A673 (cell line): ENCODE data around the gene NFATC4. TPM values are rescaled to one million over a fixed set of nuclear protein-coding genes. Genes with fewer than 3 reads are reported as not detected.

Experiments used
- BruUV-seq: library from RNA; stranded (reverse); fragments of 400-500 nt; replicated peaks from 2 replicates; lab custom pipeline; 2021; lab: Mats Ljungman, UMichigan
- CTCF ChIA-PET: fragments of 300-600 bp; sonication (Branson Sonifier 250); formaldehyde crosslinking; loops from one replicate; lab custom pipeline; 2022; ENCODE audit warnings: antibody characterized with exemption; lab: Charles Lee
- POLR2A ChIA-PET: fragments of 300-600 bp; sonication (Branson Sonifier 250); formaldehyde crosslinking; loops from one replicate; lab custom pipeline; 2022; ENCODE audit warnings: antibody characterized with exemption; ENCODE audit not compliant: low non-redundant PET; lab: Charles Lee
- DNase-seq: peaks from one replicate; pipeline ENCODE4 v3.0.0-alpha.2; 2015; ENCODE audit warnings: low spot score
- H3K27ac ChIP-seq: fragments of 200-600 bp; sonication (generic); 2 replicates; pipeline ENCODE4 v1.5.1; 2016; ENCODE audit warnings: mixed run types, low read depth, mild to moderate bottlenecking, mixed read lengths, antibody characterized with exemption, low read length; ENCODE audit not compliant: poor library complexity, severe bottlenecking
- H3K27me3 ChIP-seq: fragments of 200-600 bp; sonication (generic); replicated peaks from 2 replicates; pipeline ENCODE4 v1.6.1; 2017; ENCODE audit warnings: mixed run types, low read depth, mild to moderate bottlenecking, mixed read lengths, antibody characterized with exemption, low read length; ENCODE audit not compliant: insufficient read depth, poor library complexity
- H3K36me3 ChIP-seq: fragments of 200-600 bp; sonication (generic); 2 replicates; pipeline ENCODE4 v1.6.1; 2016; ENCODE audit warnings: mixed run types, mild to moderate bottlenecking, mixed read lengths, antibody characterized with exemption, low read length; ENCODE audit not compliant: insufficient read depth, poor library complexity, severe bottlenecking
- H3K4me1 ChIP-seq: fragments of 200-600 bp; sonication (generic); 2 replicates; pipeline ENCODE4 v1.6.1; 2017; ENCODE audit warnings: mixed run types, mild to moderate bottlenecking, mixed read lengths, antibody characterized with exemption, low read length; ENCODE audit not compliant: insufficient read depth, poor library complexity, severe bottlenecking
- H3K4me3 ChIP-seq: fragments of 200-600 bp; sonication (generic); 2 replicates; pipeline ENCODE4 v1.5.1; 2016; ENCODE audit warnings: low read depth, mixed run types, mild to moderate bottlenecking, mixed read lengths, low read length; ENCODE audit not compliant: poor library complexity, severe bottlenecking
- H3K9me3 ChIP-seq: fragments of 200-600 bp; sonication (generic); 2 replicates; pipeline ENCODE4 v1.6.1; 2016; ENCODE audit warnings: mixed run types, low read depth, mild to moderate bottlenecking, mixed read lengths, antibody characterized with exemption, low read length; ENCODE audit not compliant: poor library complexity, severe bottlenecking
- CTCF ChIP-seq: fragments of 300-800, 200-600 bp; sonication (generic); conservative IDR thresholded peaks from 2 replicates; pipeline ENCODE4 v1.5.1; 2017; ENCODE audit warnings: low read depth, mild to moderate bottlenecking, antibody characterized with exemption, low read length, moderate library complexity, mixed read lengths
- EZH2 ChIP-seq: fragments of 200-600 bp; sonication (generic); IDR thresholded peaks from 2 replicates; pipeline ENCODE4 v1.6.1; 2017; ENCODE audit warnings: borderline replicate concordance, low read depth, mild to moderate bottlenecking, mixed read lengths, antibody characterized with exemption, low read length; ENCODE audit not compliant: poor library complexity, severe bottlenecking
- intact Hi-C: fragments of 100-400 bp; cut with micrococcal nuclease; formaldehyde crosslinking; loops from one replicate; pipeline ENCODE4 v1.10.0; 2022; ENCODE audit not compliant: unreplicated experiment
- total RNA-seq: library from RNA; stranded (reverse); gene quantifications from 2 replicates; pipeline ENCODE4 v1.2.3, GENCODE V29; 2021

The NFATC4 gene
- total RNA-seq, 1 experiment from 2014 or later: 38.1 TPM

DNA sequence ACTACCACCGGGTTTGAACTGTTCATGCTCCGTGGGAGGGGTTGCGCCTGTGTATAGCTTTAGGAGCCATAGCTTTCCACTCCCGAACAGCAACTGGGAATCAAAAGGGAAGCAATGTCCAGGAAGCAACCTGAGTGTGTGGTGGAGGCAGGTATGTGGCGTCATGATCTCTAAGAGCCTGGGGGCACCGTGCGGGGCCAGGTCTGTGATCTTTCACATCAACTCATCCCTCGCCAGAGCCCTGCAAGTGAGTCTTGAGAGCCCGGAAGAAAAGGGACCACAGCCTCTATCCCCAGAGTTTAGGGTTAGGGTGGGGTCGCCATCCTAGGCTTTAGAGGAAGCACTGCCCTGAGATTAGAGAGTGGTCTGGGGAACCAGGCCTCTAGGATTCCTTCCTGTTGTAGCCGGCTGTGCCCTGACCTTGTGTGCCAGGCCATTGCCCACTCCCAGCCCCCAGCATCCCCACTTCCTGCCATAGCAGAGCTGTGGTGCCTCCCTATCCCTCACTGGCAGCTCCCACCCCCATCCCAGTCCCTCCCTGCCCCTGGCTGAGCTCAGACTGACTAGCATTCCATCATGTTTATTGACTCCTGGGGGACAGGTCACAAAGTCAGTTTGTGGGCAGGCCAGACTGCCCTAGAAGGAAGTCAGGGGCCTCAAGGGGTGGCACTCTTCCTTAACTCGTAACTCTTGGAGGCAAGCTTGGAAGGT, 32.4 kb upstream of the NFATC4 start:
- Histone ChIP-seq H3K4me1 (peaks cover 10% of the 10 kb centered on the region), H3K9me3 (no peaks in the 10 kb centered on the region), H3K4me3 (no peak overlapping the region), H3K27ac (no peak overlapping the region), H3K36me3 (no peaks in the 10 kb centered on the region), H3K27me3 (no peaks in the 10 kb centered on the region)
- DNase-seq: no peak
- intact Hi-C loops: no loop called here
- ChIA-PET CTCF (interaction anchor here (4.8 kb wide), 1 partner anchor 95 kb away, joined by 101 read pairs; the partner anchor contains the start of genes CBLN3 and KHNYN), POLR2A (no interaction called here)
- no TSS peak for BruUV-seq
- no peak for TF ChIP-seq CTCF
- no peak for TF ChIP-seq EZH2

DNA sequence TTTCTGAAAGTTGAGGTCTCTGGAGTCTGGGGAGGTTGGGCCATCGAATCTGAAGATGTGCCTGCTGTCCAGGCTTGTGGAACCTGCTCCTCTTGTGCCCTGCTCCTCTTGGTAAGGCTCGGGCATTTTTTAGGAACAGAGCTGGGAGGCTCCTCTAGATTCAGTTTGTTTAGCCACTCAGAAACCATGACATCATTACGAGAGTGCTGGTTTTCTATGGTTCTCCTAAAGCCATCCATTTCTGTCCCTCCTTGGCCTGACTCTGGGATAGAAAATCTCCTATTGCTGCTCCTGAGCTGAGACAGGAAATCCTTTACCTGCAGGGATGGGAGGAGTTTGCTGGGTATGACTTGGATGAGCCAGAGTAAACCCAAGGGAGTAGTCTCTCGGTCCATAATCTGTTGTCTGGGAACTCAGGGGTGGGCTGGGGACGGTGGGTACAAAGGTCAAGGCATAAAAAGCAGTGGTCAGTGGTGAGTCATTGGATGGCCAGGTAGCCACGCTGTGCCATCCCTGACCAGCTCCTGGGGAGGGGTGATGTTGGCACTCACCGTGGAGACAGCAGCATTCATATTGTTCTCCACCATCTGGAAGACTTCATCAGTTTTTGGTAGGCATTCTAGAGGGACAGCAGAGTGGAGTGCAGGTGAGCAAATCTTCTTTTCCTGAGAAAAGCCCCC, 30.7 kb upstream of the NFATC4 start:
- POLR2A ChIA-PET: interaction anchor here (0.9 kb wide), 1 partner anchor 50 kb away, joined by 3 read pairs; no protein-coding TSS in a partner anchor

DNA sequence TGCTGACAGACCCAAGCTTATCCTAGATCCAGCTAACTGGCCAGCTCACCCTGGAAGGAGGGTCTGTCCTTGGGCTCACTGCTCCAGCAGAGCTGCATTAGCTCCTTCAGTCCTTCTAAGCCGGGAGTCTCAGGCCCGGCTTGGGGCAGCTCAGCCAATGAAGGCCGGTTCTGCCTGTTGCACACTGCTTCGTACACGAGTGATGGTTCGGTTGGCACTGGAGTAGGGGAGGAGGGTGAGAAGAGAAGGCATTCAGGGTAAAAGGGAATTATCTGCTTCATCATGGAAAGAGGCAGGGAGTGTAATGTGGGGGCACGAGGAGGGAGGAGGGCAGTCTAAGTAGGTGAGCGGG, 30.2 kb upstream of the NFATC4 start:
- DNase-seq: no peak
- no TSS peak for BruUV-seq
- Histone ChIP-seq H3K36me3 (no peaks in the 10 kb centered on the region), H3K4me1 (peaks cover 10% of the 10 kb centered on the region), H3K4me3 (no peak overlapping the region), H3K27me3 (no peaks in the 10 kb centered on the region), H3K27ac (no peak overlapping the region), H3K9me3 (no peaks in the 10 kb centered on the region)
- intact Hi-C loops: no loop called here
- ChIA-PET CTCF (no interaction called here), POLR2A (no interaction called here)
- TF ChIP-seq CTCF (no peak), EZH2 (no peak)

More for the DNA sequence above, 30.7 kb upstream of the NFATC4 start:
- Histone ChIP-seq H3K4me1 (peaks cover 10% of the 10 kb centered on the region), H3K36me3 (no peaks in the 10 kb centered on the region), H3K9me3 (no peaks in the 10 kb centered on the region), H3K27me3 (no peaks in the 10 kb centered on the region), H3K4me3 (no peak overlapping the region), H3K27ac (no peak overlapping the region)
- no peak for TF ChIP-seq CTCF
- no peak for TF ChIP-seq EZH2
- CTCF ChIA-PET: interaction anchor here (0.6 kb wide), 1 partner anchor 94 kb away, joined by 4 read pairs; no protein-coding TSS in a partner anchor
- no TSS peak for BruUV-seq
- no peak for DNase-seq
- intact Hi-C loops: no loop called here
